Measurements from ENCODE around the gene BBS9.

DNA sequence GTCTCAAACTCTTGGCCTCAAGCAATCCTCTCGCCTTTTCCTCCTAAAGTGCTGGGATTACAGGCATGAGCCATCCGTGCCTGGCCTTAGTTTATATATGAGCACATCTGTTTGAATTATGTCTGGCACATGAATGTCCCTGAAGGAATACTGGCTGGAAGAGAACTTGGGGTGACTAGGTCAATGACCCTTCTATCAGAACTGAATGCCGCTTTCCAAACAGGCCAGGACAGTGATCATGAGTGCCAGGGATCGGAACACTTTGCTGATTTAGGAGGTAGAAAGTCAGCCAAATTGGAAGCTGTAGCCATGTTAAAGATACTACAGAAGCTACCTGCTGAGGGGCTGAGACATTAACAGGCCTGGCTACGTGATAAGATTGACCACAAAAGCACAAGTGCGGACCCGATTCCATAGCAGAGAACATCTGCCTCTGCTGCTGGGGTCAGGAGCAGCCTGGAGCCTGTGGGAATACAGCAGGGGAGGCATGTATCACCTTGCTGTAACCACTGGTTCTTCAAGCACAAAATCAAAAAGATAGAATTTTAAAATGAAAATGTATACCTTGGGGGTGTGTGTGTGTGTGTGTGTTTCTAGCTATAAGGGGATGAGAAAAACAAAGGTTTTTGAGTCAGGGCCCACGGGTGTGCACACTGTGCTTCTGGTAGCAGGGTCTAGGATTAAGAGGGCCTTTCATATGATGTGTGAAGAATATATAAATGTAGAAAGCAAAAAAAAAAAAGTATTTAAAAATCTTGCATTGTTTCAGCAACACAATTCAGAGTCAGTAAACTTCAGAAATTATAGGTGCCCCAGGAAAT is 293.7 kb downstream of the BBS9 start:
- TF ChIP-seq POLR2AphosphoS5 (IDR thresholded peaks at IDR 0.05) (no peak), POLR2A (IDR thresholded peaks at IDR 0.05) (no peak), EP300 (IDR thresholded peaks at IDR 0.05) (no peak)
- TF ChIP-seq, protein P1, sequence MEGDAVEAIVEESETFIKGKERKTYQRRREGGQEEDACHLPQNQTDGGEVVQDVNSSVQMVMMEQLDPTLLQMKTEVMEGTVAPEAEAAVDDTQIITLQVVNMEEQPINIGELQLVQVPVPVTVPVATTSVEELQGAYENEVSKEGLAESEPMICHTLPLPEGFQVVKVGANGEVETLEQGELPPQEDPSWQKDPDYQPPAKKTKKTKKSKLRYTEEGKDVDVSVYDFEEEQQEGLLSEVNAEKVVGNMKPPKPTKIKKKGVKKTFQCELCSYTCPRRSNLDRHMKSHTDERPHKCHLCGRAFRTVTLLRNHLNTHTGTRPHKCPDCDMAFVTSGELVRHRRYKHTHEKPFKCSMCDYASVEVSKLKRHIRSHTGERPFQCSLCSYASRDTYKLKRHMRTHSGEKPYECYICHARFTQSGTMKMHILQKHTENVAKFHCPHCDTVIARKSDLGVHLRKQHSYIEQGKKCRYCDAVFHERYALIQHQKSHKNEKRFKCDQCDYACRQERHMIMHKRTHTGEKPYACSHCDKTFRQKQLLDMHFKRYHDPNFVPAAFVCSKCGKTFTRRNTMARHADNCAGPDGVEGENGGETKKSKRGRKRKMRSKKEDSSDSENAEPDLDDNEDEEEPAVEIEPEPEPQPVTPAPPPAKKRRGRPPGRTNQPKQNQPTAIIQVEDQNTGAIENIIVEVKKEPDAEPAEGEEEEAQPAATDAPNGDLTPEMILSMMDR (IDR thresholded peaks at IDR 0.05): no peak
